GM23338 (cell line): ENCODE data around the gene SNAP47. TPM values are rescaled to one million over a fixed set of nuclear protein-coding genes. Genes with fewer than 3 reads are reported as not detected.

Experiments
- ATAC-seq: fragments of 200-7000 bp; cut with Tn5 transposase; 3 replicates; pipeline ENCODE4 v1.9.1; 2020
- DNase-seq: peaks from one replicate; pipeline ENCODE4 v3.0.0-alpha.2; 2015; ENCODE audit warnings: low spot score
- H2AFZ ChIP-seq: fragments of 200-600 bp; sonication (generic); 2 replicates; pipeline ENCODE4 v1.8.0; 2016; ENCODE audit warnings: antibody characterized with exemption, mild to moderate bottlenecking, moderate library complexity
- H3F3A ChIP-seq: fragments of 200-600 bp; sonication (generic); replicated peaks from 2 replicates; pipeline ENCODE4 v1.8.0; 2017; ENCODE audit warnings: antibody characterized with exemption, mixed run types, low read depth
- H3K27ac ChIP-seq: fragments of 200-600 bp; sonication (generic); 2 replicates; pipeline ENCODE4 v1.6.1; 2016; ENCODE audit warnings: low read depth
- H3K27me3 ChIP-seq: fragments of 200-600 bp; sonication (generic); 2 replicates; pipeline ENCODE4 v1.8.0; 2016; ENCODE audit warnings: mild to moderate bottlenecking, mixed run types, moderate library complexity; ENCODE audit not compliant: insufficient read depth
- H3K36me3 ChIP-seq: fragments of 200-600 bp; sonication (generic); 2 replicates; pipeline ENCODE4 v1.8.0; 2016; ENCODE audit warnings: mild to moderate bottlenecking; ENCODE audit not compliant: insufficient read depth
- H3K4me1 ChIP-seq: fragments of 200-600 bp; sonication (generic); 2 replicates; pipeline ENCODE4 v1.8.0; 2016; ENCODE audit warnings: mild to moderate bottlenecking, moderate library complexity; ENCODE audit not compliant: insufficient read depth
- H3K4me2 ChIP-seq: fragments of 200-600 bp; sonication (generic); 2 replicates; pipeline ENCODE4 v1.7.1; 2017; ENCODE audit warnings: mixed run types
- H3K4me3 ChIP-seq: fragments of 200-600 bp; sonication (generic); 2 replicates; pipeline ENCODE4 v1.6.1; 2016; ENCODE audit warnings: mixed run types
- H3K79me2 ChIP-seq: fragments of 200-600 bp; sonication (generic); replicated peaks from 2 replicates; pipeline ENCODE4 v1.8.0; 2017; ENCODE audit warnings: mild to moderate bottlenecking; ENCODE audit not compliant: insufficient read depth
- H3K9me2 ChIP-seq: fragments of 200-600 bp; sonication (generic); 2 replicates; pipeline ENCODE4 v1.8.0; 2017; ENCODE audit not compliant: insufficient read depth
- H4K20me1 ChIP-seq: fragments of 200-600 bp; sonication (generic); replicated peaks from 2 replicates; pipeline ENCODE4 v1.8.0; 2017; ENCODE audit warnings: mild to moderate bottlenecking; ENCODE audit not compliant: insufficient read depth
- H3K27ac Mint-ChIP-seq: 2 replicates; pipeline ENCODE4 v1.8.0; 2020; ENCODE audit warnings: inconsistent platforms, mild to moderate bottlenecking, moderate library complexity, mixed read lengths
- H3K27me3 Mint-ChIP-seq: 3 replicates; pipeline ENCODE4 v1.8.0; 2022; ENCODE audit warnings: low read depth, mild to moderate bottlenecking, moderate library complexity, mixed read lengths, inconsistent platforms; ENCODE audit not compliant: insufficient read depth, poor library complexity
- H3K36me3 Mint-ChIP-seq: 3 replicates; pipeline ENCODE4 v1.8.0; 2021; ENCODE audit warnings: low read depth, mild to moderate bottlenecking, inconsistent platforms, moderate library complexity, mixed read lengths
- H3K4me1 Mint-ChIP-seq: 3 replicates; pipeline ENCODE4 v1.8.0; 2020; ENCODE audit warnings: mild to moderate bottlenecking, inconsistent platforms, mixed read lengths
- H3K4me3 Mint-ChIP-seq: 3 replicates; pipeline ENCODE4 v1.8.0; 2021; ENCODE audit warnings: moderate library complexity, mild to moderate bottlenecking, inconsistent platforms, mixed read lengths
- H3K9me3 Mint-ChIP-seq: 3 replicates; pipeline ENCODE4 v1.8.0; 2020; ENCODE audit warnings: moderate library complexity, mild to moderate bottlenecking, inconsistent platforms, mixed read lengths
- CREB1 ChIP-seq: fragments of 250-450 bp; sonication (Bioruptor Pico); IDR thresholded peaks from 2 replicates; pipeline ENCODE4 v1.5.0; 2020; ENCODE audit warnings: low read depth, mild to moderate bottlenecking, moderate library complexity
- ETS1 ChIP-seq: IDR thresholded peaks from 2 replicates; pipeline ENCODE4 v1.6.1; 2016; ENCODE audit warnings: antibody characterized with exemption
- EZH2 ChIP-seq: fragments of 200-600 bp; sonication (generic); IDR thresholded peaks from one replicate; pipeline ENCODE4 v1.8.0; 2017; ENCODE audit warnings: antibody characterized with exemption, mild to moderate bottlenecking, low read depth; ENCODE audit not compliant: unreplicated experiment
- EZH2phosphoT487 ChIP-seq: fragments of 200-600 bp; sonication (generic); IDR thresholded peaks from one replicate; pipeline ENCODE4 v1.8.1; 2018; ENCODE audit warnings: antibody characterized with exemption; ENCODE audit not compliant: unreplicated experiment
- JUNB ChIP-seq: IDR thresholded peaks from one replicate; pipeline ENCODE4 v1.6.1; 2016; ENCODE audit warnings: antibody characterized with exemption; ENCODE audit not compliant: unreplicated experiment
- NANOG ChIP-seq: IDR thresholded peaks from 2 replicates; pipeline ENCODE4 v1.6.1; 2016; ENCODE audit warnings: antibody characterized with exemption, borderline replicate concordance
- POLR2AphosphoS5 ChIP-seq: IDR thresholded peaks from 2 replicates; pipeline ENCODE4 v1.6.1; 2016; ENCODE audit warnings: antibody characterized with exemption, low read depth
- REST ChIP-seq: IDR thresholded peaks from one replicate; pipeline ENCODE4 v1.6.1; 2018; ENCODE audit warnings: antibody characterized with exemption; ENCODE audit not compliant: unreplicated experiment
- STAT1 ChIP-seq: IDR thresholded peaks from one replicate; pipeline ENCODE4 v1.6.1; 2016; ENCODE audit warnings: antibody characterized with exemption; ENCODE audit not compliant: unreplicated experiment
- ZNF114 ChIP-seq: fragments of 250-450 bp; sonication (Bioruptor Pico); IDR thresholded peaks from 2 replicates; pipeline ENCODE4 v1.5.0; 2020; ENCODE audit warnings: mild to moderate bottlenecking, moderate library complexity
- ZNF331 ChIP-seq: fragments of 250-450 bp; sonication (Bioruptor Pico); IDR thresholded peaks from 2 replicates; pipeline ENCODE4 v1.5.0; 2020; ENCODE audit warnings: low read depth, mild to moderate bottlenecking, moderate library complexity
- polyA plus RNA-seq: library from polyadenylated mRNA; unstranded; fragments of >200 nt; fragmentation: Nextera tagmentation; extraction: Ambion mirVana; gene quantifications from 2 replicates; pipeline ENCODE4 v1.2.1, GENCODE V29; 2016
- total RNA-seq: library from RNA; depleted of rRNA; stranded (reverse); fragments of >200 nt; shearing (Covaris generic); gene quantifications from 2 replicates; pipeline ENCODE4 v1.2.3, GENCODE V29; 2014
- TF ChIP-seq, protein P1 (sequence below): fragments of 250-450 bp; sonication (Bioruptor Pico); IDR thresholded peaks from 2 replicates; pipeline ENCODE4 v1.5.0; 2020; ENCODE audit warnings: mild to moderate bottlenecking, moderate library complexity
- TF ChIP-seq, protein P2 (sequence below), 2 experiments: fragments of 200-600 bp in 1 of 2; sonication (generic) in 1 of 2; conservative IDR thresholded peaks; 2 replicates each; pipeline versions ENCODE4 v1.5.1 to v1.6.1; 2016 to 2017; ENCODE audit warnings: antibody characterized with exemption in 2 of 2, low read depth in 2 of 2, mild to moderate bottlenecking in 2 of 2, moderate library complexity in 1 of 2

The SNAP47 gene
- total and polyA plus RNA-seq, 2 experiments from 2014 or later = 19.5 to 51.8 TPM

- H3K9me2 ChIP-seq = no peaks in the 10 kb centered on the region
- no peak overlapping the region for H2AFZ ChIP-seq
- Mint-ChIP-seq H3K36me3 (peaks cover 2% of the 10 kb centered on the region; the same call in 1 of the 3 replicates), H3K4me1 (no peaks in the 10 kb centered on the region; the same call in 2 of the 3 replicates), H3K27me3 (peaks cover 4% of the 10 kb centered on the region), H3K9me3 (no peaks in the 10 kb centered on the region), H3K27ac (no peak overlapping the region), H3K4me3 (no peak overlapping the region)
- no peak overlapping the region for H3K4me2 ChIP-seq
- H4K20me1 ChIP-seq = peaks cover 22% of the 10 kb centered on the region
- H3K36me3 ChIP-seq = no peaks in the 10 kb centered on the region
- no peak overlapping the region for H3K27ac ChIP-seq
- no peak overlapping the region for H3K4me3 ChIP-seq
- peaks cover 73% of the 10 kb centered on the region for H3K79me2 ChIP-seq
- H3K27me3 ChIP-seq = no peaks in the 10 kb centered on the region
- no peaks in the 10 kb centered on the region for H3K4me1 ChIP-seq
- TF ChIP-seq REST = no peak
- TF ChIP-seq, protein P1, sequence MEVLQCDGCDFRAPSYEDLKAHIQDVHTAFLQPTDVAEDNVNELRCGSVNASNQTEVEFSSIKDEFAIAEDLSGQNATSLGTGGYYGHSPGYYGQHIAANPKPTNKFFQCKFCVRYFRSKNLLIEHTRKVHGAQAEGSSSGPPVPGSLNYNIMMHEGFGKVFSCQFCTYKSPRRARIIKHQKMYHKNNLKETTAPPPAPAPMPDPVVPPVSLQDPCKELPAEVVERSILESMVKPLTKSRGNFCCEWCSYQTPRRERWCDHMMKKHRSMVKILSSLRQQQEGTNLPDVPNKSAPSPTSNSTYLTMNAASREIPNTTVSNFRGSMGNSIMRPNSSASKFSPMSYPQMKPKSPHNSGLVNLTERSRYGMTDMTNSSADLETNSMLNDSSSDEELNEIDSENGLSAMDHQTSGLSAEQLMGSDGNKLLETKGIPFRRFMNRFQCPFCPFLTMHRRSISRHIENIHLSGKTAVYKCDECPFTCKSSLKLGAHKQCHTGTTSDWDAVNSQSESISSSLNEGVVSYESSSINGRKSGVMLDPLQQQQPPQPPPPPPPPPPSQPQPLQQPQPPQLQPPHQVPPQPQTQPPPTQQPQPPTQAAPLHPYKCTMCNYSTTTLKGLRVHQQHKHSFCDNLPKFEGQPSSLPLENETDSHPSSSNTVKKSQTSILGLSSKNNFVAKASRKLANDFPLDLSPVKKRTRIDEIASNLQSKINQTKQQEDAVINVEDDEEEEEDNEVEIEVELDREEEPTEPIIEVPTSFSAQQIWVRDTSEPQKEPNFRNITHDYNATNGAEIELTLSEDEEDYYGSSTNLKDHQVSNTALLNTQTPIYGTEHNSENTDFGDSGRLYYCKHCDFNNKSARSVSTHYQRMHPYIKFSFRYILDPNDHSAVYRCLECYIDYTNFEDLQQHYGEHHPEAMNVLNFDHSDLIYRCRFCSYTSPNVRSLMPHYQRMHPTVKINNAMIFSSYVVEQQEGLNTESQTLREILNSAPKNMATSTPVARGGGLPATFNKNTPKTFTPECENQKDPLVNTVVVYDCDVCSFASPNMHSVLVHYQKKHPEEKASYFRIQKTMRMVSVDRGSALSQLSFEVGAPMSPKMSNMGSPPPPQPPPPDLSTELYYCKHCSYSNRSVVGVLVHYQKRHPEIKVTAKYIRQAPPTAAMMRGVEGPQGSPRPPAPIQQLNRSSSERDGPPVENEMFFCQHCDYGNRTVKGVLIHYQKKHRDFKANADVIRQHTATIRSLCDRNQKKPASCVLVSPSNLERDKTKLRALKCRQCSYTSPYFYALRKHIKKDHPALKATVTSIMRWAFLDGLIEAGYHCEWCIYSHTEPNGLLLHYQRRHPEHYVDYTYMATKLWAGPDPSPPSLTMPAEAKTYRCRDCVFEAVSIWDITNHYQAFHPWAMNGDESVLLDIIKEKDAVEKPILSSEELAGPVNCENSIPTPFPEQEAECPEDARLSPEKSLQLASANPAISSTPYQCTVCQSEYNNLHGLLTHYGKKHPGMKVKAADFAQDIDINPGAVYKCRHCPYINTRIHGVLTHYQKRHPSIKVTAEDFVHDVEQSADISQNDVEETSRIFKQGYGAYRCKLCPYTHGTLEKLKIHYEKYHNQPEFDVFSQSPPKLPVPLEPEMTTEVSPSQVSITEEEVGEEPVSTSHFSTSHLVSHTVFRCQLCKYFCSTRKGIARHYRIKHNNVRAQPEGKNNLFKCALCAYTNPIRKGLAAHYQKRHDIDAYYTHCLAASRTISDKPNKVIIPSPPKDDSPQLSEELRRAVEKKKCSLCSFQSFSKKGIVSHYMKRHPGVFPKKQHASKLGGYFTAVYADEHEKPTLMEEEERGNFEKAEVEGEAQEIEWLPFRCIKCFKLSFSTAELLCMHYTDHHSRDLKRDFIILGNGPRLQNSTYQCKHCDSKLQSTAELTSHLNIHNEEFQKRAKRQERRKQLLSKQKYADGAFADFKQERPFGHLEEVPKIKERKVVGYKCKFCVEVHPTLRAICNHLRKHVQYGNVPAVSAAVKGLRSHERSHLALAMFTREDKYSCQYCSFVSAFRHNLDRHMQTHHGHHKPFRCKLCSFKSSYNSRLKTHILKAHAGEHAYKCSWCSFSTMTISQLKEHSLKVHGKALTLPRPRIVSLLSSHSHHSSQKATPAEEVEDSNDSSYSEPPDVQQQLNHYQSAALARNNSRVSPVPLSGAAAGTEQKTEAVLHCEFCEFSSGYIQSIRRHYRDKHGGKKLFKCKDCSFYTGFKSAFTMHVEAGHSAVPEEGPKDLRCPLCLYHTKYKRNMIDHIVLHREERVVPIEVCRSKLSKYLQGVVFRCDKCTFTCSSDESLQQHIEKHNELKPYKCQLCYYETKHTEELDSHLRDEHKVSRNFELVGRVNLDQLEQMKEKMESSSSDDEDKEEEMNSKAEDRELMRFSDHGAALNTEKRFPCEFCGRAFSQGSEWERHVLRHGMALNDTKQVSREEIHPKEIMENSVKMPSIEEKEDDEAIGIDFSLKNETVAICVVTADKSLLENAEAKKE (CRISPR knock-in tag) = no peak
- TF ChIP-seq EZH2 = no peak
- TF ChIP-seq JUNB = no peak
- TF ChIP-seq CREB1 (CRISPR knock-in tag) = no peak
- TF ChIP-seq ETS1 = no peak
- TF ChIP-seq, protein P2, sequence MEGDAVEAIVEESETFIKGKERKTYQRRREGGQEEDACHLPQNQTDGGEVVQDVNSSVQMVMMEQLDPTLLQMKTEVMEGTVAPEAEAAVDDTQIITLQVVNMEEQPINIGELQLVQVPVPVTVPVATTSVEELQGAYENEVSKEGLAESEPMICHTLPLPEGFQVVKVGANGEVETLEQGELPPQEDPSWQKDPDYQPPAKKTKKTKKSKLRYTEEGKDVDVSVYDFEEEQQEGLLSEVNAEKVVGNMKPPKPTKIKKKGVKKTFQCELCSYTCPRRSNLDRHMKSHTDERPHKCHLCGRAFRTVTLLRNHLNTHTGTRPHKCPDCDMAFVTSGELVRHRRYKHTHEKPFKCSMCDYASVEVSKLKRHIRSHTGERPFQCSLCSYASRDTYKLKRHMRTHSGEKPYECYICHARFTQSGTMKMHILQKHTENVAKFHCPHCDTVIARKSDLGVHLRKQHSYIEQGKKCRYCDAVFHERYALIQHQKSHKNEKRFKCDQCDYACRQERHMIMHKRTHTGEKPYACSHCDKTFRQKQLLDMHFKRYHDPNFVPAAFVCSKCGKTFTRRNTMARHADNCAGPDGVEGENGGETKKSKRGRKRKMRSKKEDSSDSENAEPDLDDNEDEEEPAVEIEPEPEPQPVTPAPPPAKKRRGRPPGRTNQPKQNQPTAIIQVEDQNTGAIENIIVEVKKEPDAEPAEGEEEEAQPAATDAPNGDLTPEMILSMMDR (conservative IDR thresholded peaks at IDR 0.05; ENCODE audit: low read depth in 2 of 2) = no peak
- no peak for TF ChIP-seq ZNF331 (CRISPR knock-in tag)
- TF ChIP-seq ZNF114 (CRISPR knock-in tag) = no peak
- no peak for TF ChIP-seq NANOG
- no peak for TF ChIP-seq POLR2AphosphoS5
- TF ChIP-seq EZH2phosphoT487 = no peak
- no peak for TF ChIP-seq STAT1
- DNase-seq = no peak
- no peaks in the 10 kb centered on the region for H3F3A ChIP-seq
- ATAC-seq = no peak
Measured at GRCh38 chr1:227747382-227747781, 12.1 kb downstream of the SNAP47 start.
